Cardiac fibroblast (primary cell): ENCODE measurements around the gene TXNDC2.
"Not testable (repeated sequence)": the region's sequence is repeated elsewhere in the genome, so short reads cannot be mapped to it uniquely, and the experiment has no call there.

ENCODE experiments used
- DNase-seq, 2 donors: peaks; one replicate each; pipeline versions ENCODE4 v3.0.0 to v3.0.0-alpha.2; 2010; ENCODE audit warnings: low read depth in 2 of 2
- H3K4me3 ChIP-seq, 2 donors: replicated peaks in 1 of 2; 1 replicate in 1 of 2; 2 replicates in 1 of 2; pipeline ENCODE4 v1.5.1; 2011; ENCODE audit warnings: low read depth in 2 of 2, low read length in 2 of 2, mild to moderate bottlenecking in 2 of 2, moderate library complexity in 1 of 2
- TF ChIP-seq, protein P1 (sequence below): IDR thresholded peaks from one replicate; pipeline ENCODE4 v1.5.1; 2011; ENCODE audit warnings: low read depth, mild to moderate bottlenecking, low read length, inconsistent platforms

TXNDC2 gene

DNA sequence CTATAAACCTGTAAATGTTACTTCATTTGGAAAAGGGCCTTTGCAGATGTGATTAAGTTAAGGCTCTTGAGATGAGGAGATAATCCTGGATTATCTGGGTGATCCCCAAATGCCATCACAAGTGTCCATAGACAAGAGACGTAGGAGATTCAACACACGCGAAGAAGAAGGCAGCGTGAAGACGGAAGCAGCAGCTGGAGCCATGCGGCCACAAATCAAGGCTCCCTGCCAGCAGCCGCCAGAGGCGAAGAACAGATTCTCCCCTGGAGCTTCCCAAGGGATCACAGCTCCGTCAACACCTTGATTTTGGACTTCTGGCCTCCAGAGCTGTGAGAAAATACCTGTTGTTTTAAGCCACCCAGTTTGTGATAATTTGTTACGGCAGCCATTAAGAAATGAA is 17.1 kb downstream of the TXNDC2 start:
- no peak overlapping the region for H3K4me3 ChIP-seq
- TF ChIP-seq, protein P1, sequence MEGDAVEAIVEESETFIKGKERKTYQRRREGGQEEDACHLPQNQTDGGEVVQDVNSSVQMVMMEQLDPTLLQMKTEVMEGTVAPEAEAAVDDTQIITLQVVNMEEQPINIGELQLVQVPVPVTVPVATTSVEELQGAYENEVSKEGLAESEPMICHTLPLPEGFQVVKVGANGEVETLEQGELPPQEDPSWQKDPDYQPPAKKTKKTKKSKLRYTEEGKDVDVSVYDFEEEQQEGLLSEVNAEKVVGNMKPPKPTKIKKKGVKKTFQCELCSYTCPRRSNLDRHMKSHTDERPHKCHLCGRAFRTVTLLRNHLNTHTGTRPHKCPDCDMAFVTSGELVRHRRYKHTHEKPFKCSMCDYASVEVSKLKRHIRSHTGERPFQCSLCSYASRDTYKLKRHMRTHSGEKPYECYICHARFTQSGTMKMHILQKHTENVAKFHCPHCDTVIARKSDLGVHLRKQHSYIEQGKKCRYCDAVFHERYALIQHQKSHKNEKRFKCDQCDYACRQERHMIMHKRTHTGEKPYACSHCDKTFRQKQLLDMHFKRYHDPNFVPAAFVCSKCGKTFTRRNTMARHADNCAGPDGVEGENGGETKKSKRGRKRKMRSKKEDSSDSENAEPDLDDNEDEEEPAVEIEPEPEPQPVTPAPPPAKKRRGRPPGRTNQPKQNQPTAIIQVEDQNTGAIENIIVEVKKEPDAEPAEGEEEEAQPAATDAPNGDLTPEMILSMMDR = no peak
- DNase-seq = peak; percentile 32 to 64

DNA sequence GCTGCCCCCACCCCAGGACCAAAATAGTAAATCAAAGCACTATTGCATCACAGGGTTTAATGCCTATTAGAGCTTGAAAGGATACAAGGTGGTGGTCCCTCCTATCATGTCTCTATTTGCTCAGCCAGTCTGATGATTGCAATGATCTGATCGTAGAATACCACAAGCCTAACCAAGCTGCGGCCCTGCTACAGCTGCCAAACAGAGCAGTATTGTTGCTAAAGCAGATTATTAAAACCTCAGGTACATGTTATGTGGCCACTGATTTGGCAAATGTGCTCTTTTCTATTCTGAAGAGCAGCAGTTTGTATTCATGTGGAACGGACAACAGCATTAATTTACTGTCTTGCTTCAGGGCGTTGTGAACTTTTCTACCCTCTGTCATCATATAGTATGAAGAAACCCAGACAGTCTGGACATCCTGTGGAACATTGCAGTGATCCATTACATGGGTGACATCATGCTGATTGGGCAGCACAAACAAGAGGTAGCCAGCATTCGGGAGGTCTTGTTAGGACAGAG is 19.7 kb downstream of the TXNDC2 start:
- TF ChIP-seq, protein P1 = no peak
- peak; percentile 67 to 73 for DNase-seq
- H3K4me3 ChIP-seq = no peak overlapping the region

DNA sequence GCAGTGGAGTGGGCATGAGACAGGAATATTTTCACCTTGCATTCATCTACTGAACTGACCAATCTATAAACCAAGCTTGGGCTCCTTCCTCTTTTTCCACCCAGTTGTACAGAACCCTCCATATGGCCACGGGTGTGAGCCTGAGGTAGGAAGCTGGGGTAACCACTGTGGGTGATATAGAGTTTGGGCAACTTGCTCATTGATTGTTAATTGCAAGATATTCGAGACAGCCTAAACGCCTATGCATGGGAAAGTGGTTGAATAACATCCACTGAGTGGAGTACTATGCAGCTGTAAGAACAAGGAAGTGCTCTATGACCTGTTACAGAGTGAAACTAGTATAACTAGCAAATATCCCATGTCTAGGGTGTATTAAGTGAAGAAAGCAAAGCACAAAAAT is 20.7 kb downstream of the TXNDC2 start:
- no peak overlapping the region for H3K4me3 ChIP-seq
- TF ChIP-seq, protein P1 = no peak

DNA sequence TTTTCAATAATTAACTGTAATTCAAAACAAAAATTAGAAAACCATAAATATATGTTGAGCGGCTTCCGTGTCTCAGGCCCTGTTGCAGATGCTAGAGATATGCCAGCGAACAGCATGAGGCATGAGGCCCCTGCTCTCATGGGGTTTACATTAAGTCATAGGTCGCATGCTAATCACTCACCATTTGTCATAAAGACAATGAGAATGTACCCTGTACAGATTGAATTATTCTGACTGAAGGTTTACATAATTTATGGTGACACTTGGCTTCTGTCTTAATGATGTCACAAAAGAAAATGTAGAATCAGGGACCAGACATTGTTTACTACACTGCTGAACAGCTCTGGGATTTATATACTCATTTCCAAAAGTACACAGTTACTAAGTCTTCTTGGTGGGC is 22.1 kb downstream of the TXNDC2 start:
- no peak overlapping the region for H3K4me3 ChIP-seq
- DNase-seq = no peak
- TF ChIP-seq, protein P1 = no peak

More for the DNA sequence above, 20.7 kb downstream of the TXNDC2 start:
- no peak for DNase-seq

DNA sequence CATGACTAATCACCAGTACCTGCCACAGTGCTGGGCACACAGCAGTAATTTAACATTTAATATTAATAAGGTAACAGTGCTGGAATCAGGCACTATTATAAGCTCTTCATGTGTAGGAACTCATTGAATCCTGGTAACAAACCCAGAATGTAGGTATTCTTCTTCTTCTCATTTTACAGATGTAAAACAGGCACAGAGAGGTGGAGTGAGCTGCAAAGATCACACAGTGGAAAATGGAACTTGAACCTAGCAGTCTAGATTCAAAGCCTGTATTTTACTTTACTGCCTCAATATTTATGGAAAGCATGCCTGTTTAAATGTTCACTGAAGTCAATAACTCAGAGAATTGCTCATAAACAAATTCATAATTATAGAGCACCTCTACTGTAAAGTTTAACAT is 24.3 kb downstream of the TXNDC2 start:
- no peak for DNase-seq
- TF ChIP-seq, protein P1 = no peak
- H3K4me3 ChIP-seq = no peak overlapping the region

DNA sequence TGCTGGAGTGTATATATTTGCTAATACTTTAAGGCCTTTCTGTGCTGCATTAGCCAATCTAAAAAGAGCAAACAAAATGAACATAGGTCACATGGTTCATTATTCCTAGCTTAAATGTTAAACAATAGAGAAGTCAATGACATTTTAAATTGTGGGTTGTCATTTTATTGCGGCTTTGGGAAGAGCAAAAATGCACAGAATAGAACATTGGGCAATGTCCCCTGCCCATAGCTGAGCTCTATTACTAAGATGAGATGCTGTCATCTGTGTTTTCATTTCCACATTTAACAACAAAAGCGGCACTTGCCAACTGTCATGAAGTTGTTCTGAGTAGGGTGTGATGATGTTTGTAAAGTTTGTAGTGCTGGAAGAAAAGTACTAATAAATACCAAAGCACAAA is 24.9 kb downstream of the TXNDC2 start:
- TF ChIP-seq, protein P1 = no peak
- no peak for DNase-seq
- no peak overlapping the region for H3K4me3 ChIP-seq

DNA sequence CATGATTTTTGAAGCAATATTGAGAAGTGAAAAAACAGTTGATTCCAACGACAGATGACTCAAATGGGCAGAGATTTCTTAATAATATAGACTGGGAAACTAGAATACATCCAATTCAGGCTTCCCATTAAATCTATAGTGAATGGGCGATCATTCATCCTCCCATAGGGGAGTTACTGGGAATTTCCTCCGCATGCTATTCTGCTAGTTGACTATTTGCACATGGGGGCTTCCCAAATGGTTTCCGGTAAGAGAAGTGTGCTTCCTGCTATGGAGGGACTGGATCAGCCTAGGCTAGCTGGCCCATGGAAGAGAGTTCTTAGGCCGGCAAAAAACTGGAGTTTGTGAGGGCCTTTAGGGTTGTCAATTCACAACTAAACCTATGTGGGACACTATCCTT is 25.5 kb downstream of the TXNDC2 start:
- DNase-seq = no peak
- TF ChIP-seq, protein P1 = no peak
- H3K4me3 ChIP-seq = no peak overlapping the region

DNA sequence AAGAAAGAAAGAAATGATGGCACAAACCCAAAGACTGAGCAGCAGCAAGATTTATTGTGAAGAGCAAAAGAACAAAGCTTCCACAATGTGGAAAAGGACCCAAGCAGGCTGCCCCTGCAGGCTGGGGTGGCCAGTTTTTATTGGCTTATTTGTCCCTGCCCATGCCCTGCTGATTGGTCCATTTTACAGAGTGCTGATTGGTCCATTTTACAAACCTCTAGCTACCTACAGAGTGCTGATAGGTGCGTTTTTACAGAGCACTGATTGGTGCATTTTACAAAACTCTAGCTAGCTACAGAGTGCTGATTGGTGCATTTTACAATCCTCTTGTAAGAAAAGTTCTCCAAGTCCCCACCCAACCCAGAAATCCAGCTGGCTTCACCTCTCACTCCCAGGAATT is 26.5 kb downstream of the TXNDC2 start:
- H3K4me3 ChIP-seq, DNase-seq: not testable (repeated sequence)
